SK-N-SH (cell line): ENCODE results near the gene PTAFR. TPM values are rescaled to one million over a fixed set of nuclear protein-coding genes. Genes with fewer than 3 reads are reported as not detected.

Source experiments
- CTCF ChIA-PET: fragments of 300-600, 350-600 bp; formaldehyde crosslinking; extraction: SDS; loops from one replicate; lab custom pipeline; 2021; lab: Yijun Ruan, JAX
- POLR2A ChIA-PET: fragments of 350-600 bp; sonication (Branson Sonifier 250); formaldehyde crosslinking; extraction: SDS; loops from one replicate; lab custom pipeline; 2020; ENCODE audit warnings: antibody characterized with exemption, inconsistent platforms; lab: Yijun Ruan, JAX
- DNase-seq: peaks from one replicate; pipeline ENCODE4 v3.0.0; 2012
- H2AFZ ChIP-seq: fragments of 200-600 bp; sonication (generic); 2 replicates; pipeline ENCODE4 v1.8.1; 2016; ENCODE audit warnings: antibody characterized with exemption, mild to moderate bottlenecking, low read depth
- H3F3A ChIP-seq: fragments of 200-600 bp; sonication (generic); replicated peaks from 2 replicates; pipeline ENCODE3; 2016; ENCODE audit warnings: antibody characterized with exemption, mild to moderate bottlenecking; ENCODE audit not compliant: insufficient read depth
- H3K27ac ChIP-seq, 2 experiments: fragments of 200-500 bp in 1 of 2; fragments of 200-600 bp in 1 of 2; sonication (Bioruptor generic) in 1 of 2; sonication (generic), shearing (Covaris generic) in 1 of 2; 2 replicates each; pipeline versions ENCODE4 v1.5.1 to v1.6.1; 2014 to 2016; ENCODE audit warnings: low read depth in 2 of 2, inconsistent platforms in 1 of 2, low read length in 1 of 2, mild to moderate bottlenecking in 1 of 2, mixed read lengths in 1 of 2
- H3K27me3 ChIP-seq: fragments of 200-600 bp; sonication (generic), shearing (Covaris generic); 2 replicates; pipeline ENCODE4 v1.6.1; 2016; ENCODE audit warnings: mixed run types; ENCODE audit not compliant: insufficient read depth
- H3K36me3 ChIP-seq, 2 experiments: fragments of 200-500 bp in 1 of 2; fragments of 200-600 bp in 1 of 2; sonication (Bioruptor generic) in 1 of 2; sonication (generic) in 1 of 2; replicated peaks in 1 of 2; 2 replicates each; pipeline versions ENCODE3 to v1.5.1; 2014 to 2016; ENCODE audit warnings: low read length in 1 of 2, mild to moderate bottlenecking in 1 of 2; ENCODE audit not compliant: insufficient read depth in 2 of 2, control insufficient read depth in 1 of 2
- H3K4me1 ChIP-seq, 2 experiments: fragments of 200-500 bp in 1 of 2; fragments of 200-600 bp in 1 of 2; sonication (Bioruptor generic) in 1 of 2; sonication (generic), shearing (Covaris generic) in 1 of 2; 2 replicates each; pipeline versions ENCODE4 v1.5.1 to v1.6.1; 2014 to 2016; ENCODE audit warnings: low read depth in 1 of 2, low read length in 1 of 2, mixed run types in 1 of 2; ENCODE audit not compliant: insufficient read depth in 2 of 2, control insufficient read depth in 1 of 2
- H3K4me2 ChIP-seq: fragments of 200-600 bp; sonication (generic), shearing (Covaris generic); 2 replicates; pipeline ENCODE4 v1.6.1; 2017; ENCODE audit warnings: mixed run types
- H3K4me3 ChIP-seq, 2 experiments: fragments of 200-500 bp in 1 of 2; fragments of 200-600 bp in 1 of 2; sonication (Bioruptor generic) in 1 of 2; sonication (generic), shearing (Covaris generic) in 1 of 2; 2 replicates each; pipeline versions ENCODE4 v1.5.1 to v1.8.1; 2014 to 2016; ENCODE audit warnings: low read depth in 2 of 2, inconsistent platforms in 1 of 2, low read length in 1 of 2, mild to moderate bottlenecking in 1 of 2, mixed read lengths in 1 of 2, moderate library complexity in 1 of 2
- H3K79me2 ChIP-seq: fragments of 200-600 bp; sonication (generic); 2 replicates; pipeline ENCODE4 v1.8.1; 2017; ENCODE audit warnings: mild to moderate bottlenecking; ENCODE audit not compliant: insufficient read depth
- H3K9ac ChIP-seq: fragments of 200-600 bp; sonication (generic); 2 replicates; pipeline ENCODE4 v1.6.1; 2017; ENCODE audit warnings: mixed run types
- H3K9me2 ChIP-seq: fragments of 200-600 bp; sonication (generic); 2 replicates; pipeline ENCODE4 v1.6.1; 2017; ENCODE audit warnings: mixed run types
- H3K9me3 ChIP-seq: fragments of 200-600 bp; sonication (generic); 2 replicates; pipeline ENCODE4 v1.6.1; 2017; ENCODE audit warnings: mixed run types, mild to moderate bottlenecking, moderate library complexity
- H4K20me1 ChIP-seq: fragments of 200-600 bp; sonication (generic); 2 replicates; pipeline ENCODE4 v1.6.1; 2017; ENCODE audit warnings: mild to moderate bottlenecking, mixed run types; ENCODE audit not compliant: insufficient read depth
- CHD2 ChIP-seq: fragments of 150-350 bp; IDR thresholded peaks from 2 replicates; pipeline ENCODE4 v1.6.1; 2018; ENCODE audit warnings: low read length; ENCODE audit not compliant: partially characterized antibody
- EP300 ChIP-seq, 2 experiments: IDR thresholded peaks; 2 replicates each; pipeline versions ENCODE4 v1.4.0 to v1.6.1; 2012; ENCODE audit warnings: borderline replicate concordance in 1 of 2, low read depth in 1 of 2, low read length in 1 of 2
- FOXJ3 ChIP-seq: sonication (generic); formaldehyde crosslinking; IDR thresholded peaks from 2 replicates; pipeline ENCODE4 v1.5.1; 2020; ENCODE audit warnings: mild to moderate bottlenecking, missing genetic modification reagents
- GABPA ChIP-seq: IDR thresholded peaks from 2 replicates; pipeline ENCODE4 v1.4.0; 2012; ENCODE audit warnings: low read depth, mild to moderate bottlenecking
- JUND ChIP-seq: IDR thresholded peaks from 2 replicates; pipeline ENCODE4 v1.4.0; 2012
- MAX ChIP-seq: IDR thresholded peaks from 2 replicates; pipeline ENCODE4 v1.4.0; 2012; ENCODE audit warnings: low read depth
- MEF2A ChIP-seq: IDR thresholded peaks from 2 replicates; pipeline ENCODE4 v1.4.0; 2012; ENCODE audit warnings: low read depth, borderline replicate concordance
- NFIC ChIP-seq: IDR thresholded peaks from 2 replicates; pipeline ENCODE4 v1.4.0; 2012; ENCODE audit warnings: borderline replicate concordance
- NRF1 ChIP-seq: IDR thresholded peaks from 2 replicates; pipeline ENCODE4 v1.6.1; 2012; ENCODE audit warnings: low read depth, mild to moderate bottlenecking, low read length
- POLR2AphosphoS5 ChIP-seq: IDR thresholded peaks from 2 replicates; pipeline ENCODE4 v1.6.1; 2012; ENCODE audit warnings: low read depth, low read length
- TCF12 ChIP-seq: IDR thresholded peaks from 2 replicates; pipeline ENCODE4 v1.4.0; 2012
- TEAD4 ChIP-seq: IDR thresholded peaks from 2 replicates; pipeline ENCODE4 v1.4.0; 2012; ENCODE audit warnings: mild to moderate bottlenecking, borderline replicate concordance; ENCODE audit not compliant: insufficient read depth
- YY1 ChIP-seq: IDR thresholded peaks from 2 replicates; pipeline ENCODE4 v1.4.0; 2012; ENCODE audit warnings: low read depth, mild to moderate bottlenecking
- ZBTB33 ChIP-seq: IDR thresholded peaks from 2 replicates; pipeline ENCODE4 v1.4.0; 2012; ENCODE audit warnings: low read depth, borderline replicate concordance
- WGBS: methylation state at CpG from one replicate; pipeline ENCODE4 v1.1.6; 2017; ENCODE audit warnings: low lambda C conversion rate; 5-methylcytosine and 5-hydroxymethylcytosine counted together
- polyA plus RNA-seq, 3 experiments: library from polyadenylated mRNA; depleted of rRNA; stranded (reverse); fragments of >200 nt; gene quantifications; 2 replicates each; pipeline ENCODE4 v1.2.3, GENCODE V29; 2012
- TF ChIP-seq, protein P1 (sequence below): fragments of 200-600 bp; sonication (generic); IDR thresholded peaks from 2 replicates; pipeline ENCODE4 v1.6.1; 2017; ENCODE audit warnings: antibody characterized with exemption, mild to moderate bottlenecking, moderate library complexity
- TF ChIP-seq, protein P2 (sequence below): fragments of 150-350 bp; IDR thresholded peaks from 2 replicates; pipeline ENCODE4 v1.6.1; 2016; ENCODE audit warnings: mild to moderate bottlenecking, low read depth, low read length
- TF ChIP-seq, protein P3 (sequence below): IDR thresholded peaks from 2 replicates; pipeline ENCODE4 v1.6.1; 2012; ENCODE audit warnings: mild to moderate bottlenecking, low read depth, low read length, moderate library complexity
- TF ChIP-seq, protein P4 (sequence below): IDR thresholded peaks from 2 replicates; pipeline ENCODE4 v1.4.0; 2012; ENCODE audit warnings: low read depth, borderline replicate concordance

PTAFR gene
- polyA plus RNA-seq, 1 of the 3 experiments (the other 2 are of a cell fraction) = 0.05 TPM

DNA sequence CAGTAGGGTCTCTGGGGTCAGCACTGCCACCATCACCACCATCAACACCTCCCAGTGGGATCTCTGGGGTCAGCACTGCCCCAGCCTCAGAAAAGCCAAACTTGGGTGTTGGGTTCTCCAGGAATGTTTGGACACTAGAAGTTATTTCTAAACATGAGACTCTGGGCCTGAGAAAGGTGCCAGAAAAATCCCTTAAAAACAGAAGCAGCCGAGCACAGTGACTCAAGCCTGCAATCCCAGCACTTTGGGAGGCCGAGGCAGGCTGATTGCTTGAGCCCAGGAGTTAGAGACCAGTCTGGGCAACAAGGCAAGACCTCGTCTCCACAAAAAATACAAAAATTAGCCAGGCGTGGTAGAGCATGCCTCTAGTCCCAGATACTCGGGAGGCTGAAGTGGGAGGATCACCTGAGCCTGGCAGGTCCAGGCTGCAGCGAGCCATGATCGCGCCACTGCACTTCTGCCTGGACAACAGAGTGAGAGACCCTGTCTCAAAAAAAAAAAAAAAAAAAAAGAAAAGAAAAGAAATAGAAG is 470 bp downstream of the PTAFR start:
- peaks cover 0 to 16% of the 10 kb centered on the region in 2 experiments; a peak in 1 of 4 replicates for H3K4me1 ChIP-seq
- H3K9me3 ChIP-seq = no peaks in the 10 kb centered on the region
- ChIA-PET CTCF (interaction anchor here (0.8 to 1.6 kb wide), 2 partner anchors 11 to 79 kb away, joined by 3 to 5 read pairs; no protein-coding TSS in a partner anchor), POLR2A (no interaction called here)
- H3K9me2 ChIP-seq = no peaks in the 10 kb centered on the region
- H3K4me2 ChIP-seq = no peak overlapping the region
- H3K79me2 ChIP-seq = no peaks in the 10 kb centered on the region
- no peak overlapping the region for H3K4me3 ChIP-seq
- no peak overlapping the region for H3K27ac ChIP-seq
- H3K9ac ChIP-seq = no peak overlapping the region
- WGBS = 84% methylated on average over 7 of the region's 8 CpGs
- H3K27me3 ChIP-seq = no peaks in the 10 kb centered on the region
- TF ChIP-seq GABPA (no peak), JUND (no peak), TCF12 (no peak), TEAD4 (no peak), CHD2 (no peak), YY1 (no peak), NFIC (no peak), FOXJ3 (CRISPR knock-in tag) (no peak), POLR2AphosphoS5 (no peak), MAX (no peak), EP300 (IDR thresholded peaks at IDR 0.05; ENCODE audit: borderline replicate concordance in 1 of 2, low read depth in 1 of 2, low read length in 1 of 2) (no peak)
- TF ChIP-seq, protein P1, sequence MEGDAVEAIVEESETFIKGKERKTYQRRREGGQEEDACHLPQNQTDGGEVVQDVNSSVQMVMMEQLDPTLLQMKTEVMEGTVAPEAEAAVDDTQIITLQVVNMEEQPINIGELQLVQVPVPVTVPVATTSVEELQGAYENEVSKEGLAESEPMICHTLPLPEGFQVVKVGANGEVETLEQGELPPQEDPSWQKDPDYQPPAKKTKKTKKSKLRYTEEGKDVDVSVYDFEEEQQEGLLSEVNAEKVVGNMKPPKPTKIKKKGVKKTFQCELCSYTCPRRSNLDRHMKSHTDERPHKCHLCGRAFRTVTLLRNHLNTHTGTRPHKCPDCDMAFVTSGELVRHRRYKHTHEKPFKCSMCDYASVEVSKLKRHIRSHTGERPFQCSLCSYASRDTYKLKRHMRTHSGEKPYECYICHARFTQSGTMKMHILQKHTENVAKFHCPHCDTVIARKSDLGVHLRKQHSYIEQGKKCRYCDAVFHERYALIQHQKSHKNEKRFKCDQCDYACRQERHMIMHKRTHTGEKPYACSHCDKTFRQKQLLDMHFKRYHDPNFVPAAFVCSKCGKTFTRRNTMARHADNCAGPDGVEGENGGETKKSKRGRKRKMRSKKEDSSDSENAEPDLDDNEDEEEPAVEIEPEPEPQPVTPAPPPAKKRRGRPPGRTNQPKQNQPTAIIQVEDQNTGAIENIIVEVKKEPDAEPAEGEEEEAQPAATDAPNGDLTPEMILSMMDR = no peak
- TF ChIP-seq, protein P2, sequence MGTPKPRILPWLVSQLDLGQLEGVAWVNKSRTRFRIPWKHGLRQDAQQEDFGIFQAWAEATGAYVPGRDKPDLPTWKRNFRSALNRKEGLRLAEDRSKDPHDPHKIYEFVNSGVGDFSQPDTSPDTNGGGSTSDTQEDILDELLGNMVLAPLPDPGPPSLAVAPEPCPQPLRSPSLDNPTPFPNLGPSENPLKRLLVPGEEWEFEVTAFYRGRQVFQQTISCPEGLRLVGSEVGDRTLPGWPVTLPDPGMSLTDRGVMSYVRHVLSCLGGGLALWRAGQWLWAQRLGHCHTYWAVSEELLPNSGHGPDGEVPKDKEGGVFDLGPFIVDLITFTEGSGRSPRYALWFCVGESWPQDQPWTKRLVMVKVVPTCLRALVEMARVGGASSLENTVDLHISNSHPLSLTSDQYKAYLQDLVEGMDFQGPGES = no peak
- no peaks in the 10 kb centered on the region for H4K20me1 ChIP-seq
- H3F3A ChIP-seq = no peaks in the 10 kb centered on the region
- no peaks in the 10 kb centered on the region for H3K36me3 ChIP-seq
- no peak for DNase-seq
- H2AFZ ChIP-seq = no peak overlapping the region

DNA sequence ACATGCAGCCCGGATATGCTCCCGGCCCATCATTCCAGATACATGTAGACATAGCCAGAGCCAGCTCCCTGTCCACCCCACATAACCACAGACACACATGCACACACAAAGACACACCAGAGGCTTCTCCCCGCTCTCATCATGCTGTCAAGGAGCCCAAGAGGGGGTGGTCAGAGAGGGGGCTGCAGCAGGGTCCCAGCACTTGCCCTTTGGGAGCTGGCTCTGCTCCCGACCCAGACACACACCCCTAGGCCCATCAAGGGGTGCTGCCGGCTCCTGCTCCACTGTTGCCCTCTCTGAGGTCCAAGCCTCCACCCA is 2.6 kb downstream of the PTAFR start:
- H3K9me2 ChIP-seq = no peaks in the 10 kb centered on the region
- no peak overlapping the region for H2AFZ ChIP-seq
- no peak overlapping the region for H3K4me2 ChIP-seq
- WGBS = 68% methylated on average over 3 of the region's 5 CpGs
- H3K79me2 ChIP-seq = no peaks in the 10 kb centered on the region
- ChIA-PET POLR2A (interaction anchor here (1.3 to 1.4 kb wide), 2 partner anchors 14 to 82 kb away, joined by 3 to 4 read pairs; no protein-coding TSS in a partner anchor), CTCF (interaction anchor here (0.7 to 0.8 kb wide), 2 partner anchors 13 to 314 kb away, joined by 3 read pairs; no protein-coding TSS in a partner anchor)
- DNase-seq = peak; percentile 87
- H3K4me1 ChIP-seq = peaks cover 0 to 16% of the 10 kb centered on the region in 2 experiments; a peak in 1 of 4 replicates
- TF ChIP-seq NFIC (no peak), TEAD4 (no peak), ZBTB33 (no peak), MEF2A (no peak), EP300 (IDR thresholded peaks at IDR 0.05; ENCODE audit: borderline replicate concordance in 1 of 2, low read depth in 1 of 2, low read length in 1 of 2) (peak in 1 of 2 experiments; percentile 21; a peak in 1 of 4 replicates), NRF1 (no peak)
- TF ChIP-seq, protein P3, sequence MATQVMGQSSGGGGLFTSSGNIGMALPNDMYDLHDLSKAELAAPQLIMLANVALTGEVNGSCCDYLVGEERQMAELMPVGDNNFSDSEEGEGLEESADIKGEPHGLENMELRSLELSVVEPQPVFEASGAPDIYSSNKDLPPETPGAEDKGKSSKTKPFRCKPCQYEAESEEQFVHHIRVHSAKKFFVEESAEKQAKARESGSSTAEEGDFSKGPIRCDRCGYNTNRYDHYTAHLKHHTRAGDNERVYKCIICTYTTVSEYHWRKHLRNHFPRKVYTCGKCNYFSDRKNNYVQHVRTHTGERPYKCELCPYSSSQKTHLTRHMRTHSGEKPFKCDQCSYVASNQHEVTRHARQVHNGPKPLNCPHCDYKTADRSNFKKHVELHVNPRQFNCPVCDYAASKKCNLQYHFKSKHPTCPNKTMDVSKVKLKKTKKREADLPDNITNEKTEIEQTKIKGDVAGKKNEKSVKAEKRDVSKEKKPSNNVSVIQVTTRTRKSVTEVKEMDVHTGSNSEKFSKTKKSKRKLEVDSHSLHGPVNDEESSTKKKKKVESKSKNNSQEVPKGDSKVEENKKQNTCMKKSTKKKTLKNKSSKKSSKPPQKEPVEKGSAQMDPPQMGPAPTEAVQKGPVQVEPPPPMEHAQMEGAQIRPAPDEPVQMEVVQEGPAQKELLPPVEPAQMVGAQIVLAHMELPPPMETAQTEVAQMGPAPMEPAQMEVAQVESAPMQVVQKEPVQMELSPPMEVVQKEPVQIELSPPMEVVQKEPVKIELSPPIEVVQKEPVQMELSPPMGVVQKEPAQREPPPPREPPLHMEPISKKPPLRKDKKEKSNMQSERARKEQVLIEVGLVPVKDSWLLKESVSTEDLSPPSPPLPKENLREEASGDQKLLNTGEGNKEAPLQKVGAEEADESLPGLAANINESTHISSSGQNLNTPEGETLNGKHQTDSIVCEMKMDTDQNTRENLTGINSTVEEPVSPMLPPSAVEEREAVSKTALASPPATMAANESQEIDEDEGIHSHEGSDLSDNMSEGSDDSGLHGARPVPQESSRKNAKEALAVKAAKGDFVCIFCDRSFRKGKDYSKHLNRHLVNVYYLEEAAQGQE = no peak
- TF ChIP-seq, protein P4, sequence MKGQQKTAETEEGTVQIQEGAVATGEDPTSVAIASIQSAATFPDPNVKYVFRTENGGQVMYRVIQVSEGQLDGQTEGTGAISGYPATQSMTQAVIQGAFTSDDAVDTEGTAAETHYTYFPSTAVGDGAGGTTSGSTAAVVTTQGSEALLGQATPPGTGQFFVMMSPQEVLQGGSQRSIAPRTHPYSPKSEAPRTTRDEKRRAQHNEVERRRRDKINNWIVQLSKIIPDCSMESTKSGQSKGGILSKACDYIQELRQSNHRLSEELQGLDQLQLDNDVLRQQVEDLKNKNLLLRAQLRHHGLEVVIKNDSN = no peak
- no peaks in the 10 kb centered on the region for H3K36me3 ChIP-seq
- no peaks in the 10 kb centered on the region for H3F3A ChIP-seq
- no peaks in the 10 kb centered on the region for H4K20me1 ChIP-seq
- H3K4me3 ChIP-seq = no peak overlapping the region
- H3K27ac ChIP-seq = peak overlapping the region in 1 of 2 experiments; percentile 91; a peak in 2 of 4 replicates
- no peaks in the 10 kb centered on the region for H3K27me3 ChIP-seq
- H3K9ac ChIP-seq = no peak overlapping the region
- no peaks in the 10 kb centered on the region for H3K9me3 ChIP-seq
